GM10266 (cell line): ENCODE measurements around the gene TLK1.

ENCODE experiments used
- DNase-seq: peaks from one replicate; pipeline ENCODE4 v3.0.0; 2012; ENCODE audit errors: extremely low spot score
- CTCF ChIP-seq: IDR thresholded peaks from 2 replicates; pipeline ENCODE4 v1.5.1; 2012; ENCODE audit warnings: mild to moderate bottlenecking, low read depth; ENCODE audit not compliant: control insufficient read depth, insufficient read depth; ENCODE audit errors: missing control alignments

TLK1 gene

DNA sequence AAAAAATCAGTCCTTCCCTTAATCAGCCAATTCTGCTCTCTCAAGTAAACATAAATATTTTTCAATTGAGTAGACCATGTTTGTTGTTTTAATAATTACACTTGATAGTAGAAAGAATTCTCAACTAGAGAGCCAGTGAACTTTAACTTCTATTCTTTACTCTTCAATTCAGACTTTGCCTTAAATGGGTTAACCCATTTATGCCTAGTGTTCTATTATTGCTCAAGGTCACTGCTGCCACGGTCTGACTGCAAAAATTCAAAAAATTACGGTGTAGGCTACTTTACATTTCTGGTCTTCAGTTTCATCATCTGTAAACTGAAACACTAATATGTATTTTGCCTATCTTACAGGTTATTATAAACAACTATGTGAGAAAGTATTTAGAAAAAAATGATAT, 103.1 kb downstream of the TLK1 start:
- no peak for DNase-seq
- no peak for TF ChIP-seq CTCF

- no peak for TF ChIP-seq CTCF
- no peak for DNase-seq
Measured at GRCh38 chr2:171056307-171056706, 104.4 kb downstream of the TLK1 start.

DNA sequence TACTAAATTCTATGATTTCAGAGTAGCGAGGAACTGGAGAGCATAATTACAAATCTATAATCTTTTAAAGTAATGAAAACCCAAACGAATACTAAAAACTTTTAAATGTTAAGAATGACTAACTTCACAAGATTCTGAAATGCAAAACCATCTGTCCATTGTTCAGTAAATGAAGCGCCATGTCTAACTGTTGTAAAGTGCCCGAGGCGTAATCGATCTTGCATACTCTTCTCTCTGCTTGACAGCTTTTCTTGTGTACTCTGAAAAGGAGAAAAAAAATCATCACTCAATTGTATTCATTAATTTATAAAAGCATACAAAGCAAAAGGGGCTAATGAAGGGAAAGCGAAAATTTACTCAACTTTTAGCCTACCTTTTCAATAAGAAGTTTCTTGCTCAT, 111.0 kb downstream of the TLK1 start:
- no peak for TF ChIP-seq CTCF
- no peak for DNase-seq

DNA sequence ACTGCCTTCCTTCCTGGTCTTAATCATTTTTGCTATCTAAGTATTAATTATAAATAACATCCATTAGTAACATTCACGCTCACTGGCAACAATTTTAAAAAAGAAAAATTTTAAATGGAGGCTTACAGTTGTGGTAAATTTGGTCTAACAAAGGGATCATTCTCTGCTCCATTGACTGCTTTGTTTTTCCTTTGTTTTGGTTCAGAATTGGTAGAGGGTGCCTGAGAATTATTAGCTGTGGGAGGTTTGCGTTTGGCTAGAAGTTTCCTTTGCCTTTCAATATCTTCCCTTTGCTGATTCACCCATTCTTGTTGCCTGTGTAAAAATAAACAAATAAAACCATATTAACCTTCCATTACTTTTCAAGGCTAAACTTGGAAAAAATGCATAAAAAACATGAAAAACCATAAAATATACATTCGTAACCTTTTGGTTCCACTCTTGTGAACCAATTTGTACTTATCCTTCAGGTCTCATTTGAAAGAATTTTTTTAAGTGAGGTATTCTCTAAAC, 114.6 kb downstream of the TLK1 start:
- no peak for DNase-seq
- TF ChIP-seq CTCF = no peak

GRCh38 chr2:171044416-171044815, 116.3 kb downstream of the TLK1 start:
- no peak for DNase-seq

GRCh38 chr2:171042253-171042969, 118.3 kb downstream of the TLK1 start:
- TF ChIP-seq CTCF = no peak

More at GRCh38 chr2:171044416-171044815, 116.3 kb downstream of the TLK1 start:
- TF ChIP-seq CTCF = no peak

GRCh38 chr2:171036532-171036931, 124.2 kb downstream of the TLK1 start:
- no peak for DNase-seq
- no peak for TF ChIP-seq CTCF

More at GRCh38 chr2:171042253-171042969, 118.3 kb downstream of the TLK1 start:
- DNase-seq = no peak
